HepG2 (cell line): ENCODE data around the gene MYL11. TPM values are rescaled to one million over a fixed set of nuclear protein-coding genes. Genes with fewer than 3 reads are reported as not detected.

ENCODE experiments used
- ATAC-seq: fragments of 200-7000 bp; cut with Tn5 transposase; 3 replicates; pipeline ENCODE4 v1.9.1; 2020; ENCODE audit warnings: mild to moderate bottlenecking, moderate library complexity
- BruUV-seq: library from RNA; stranded (reverse); fragments of 400-500 nt; replicated peaks from 2 replicates; lab custom pipeline; 2021; lab: Mats Ljungman, UMichigan
- CTCF ChIA-PET: fragments of 300-600 bp; formaldehyde crosslinking; extraction: SDS; loops from one replicate; lab custom pipeline; 2021; ENCODE audit warnings: low total read pairs, inconsistent platforms, low intra/inter-chr PET ratio; lab: Yijun Ruan, JAX
- POLR2A ChIA-PET: fragments of 350-600 bp; sonication (Branson Sonifier 250); formaldehyde crosslinking; loops from one replicate; lab custom pipeline; 2020; ENCODE audit warnings: antibody characterized with exemption, inconsistent platforms; lab: Yijun Ruan, JAX
- DNase-seq: peaks from one replicate; pipeline ENCODE4 v3.0.0-alpha.2; 2015; ENCODE audit warnings: low spot score
- FAIRE-seq: peaks from 3 replicates; lab custom pipeline; 2011; peaks lifted over from hg19 to GRCh38; lab: Jason Lieb, UNC
- H2AFZ ChIP-seq: one replicate; pipeline ENCODE4 v1.6.1; 2011; ENCODE audit warnings: low read length, inconsistent platforms
- H3K27ac ChIP-seq: fragments of 300-600 bp; 3 replicates; pipeline ENCODE4 v1.8.0; 2011; ENCODE audit warnings: mixed run types, mild to moderate bottlenecking, mixed read lengths, low read length, inconsistent platforms; ENCODE audit not compliant: insufficient read depth; ENCODE audit errors: extremely low read length
- H3K27me3 ChIP-seq, 2 experiments: fragments of 200-600 bp in 1 of 2; 2 replicates in 1 of 2; 3 replicates in 1 of 2; pipeline versions ENCODE4 v1.6.0 to v1.8.0; 2011; ENCODE audit warnings: low read length in 2 of 2, mild to moderate bottlenecking in 2 of 2, moderate library complexity in 2 of 2, inconsistent platforms in 1 of 2; ENCODE audit not compliant: insufficient read depth in 2 of 2, control insufficient read depth in 1 of 2
- H3K36me3 ChIP-seq, 2 experiments: fragments of 200-600 bp in 1 of 2; replicated peaks in 1 of 2; 2 replicates in 1 of 2; 3 replicates in 1 of 2; pipeline versions ENCODE4 v1.5.1 to v1.8.0; 2011; ENCODE audit warnings: low read length in 2 of 2, inconsistent platforms in 1 of 2; ENCODE audit not compliant: insufficient read depth in 2 of 2, control insufficient read depth in 1 of 2
- H3K4me1 ChIP-seq: 2 replicates; pipeline ENCODE4 v1.5.1; 2012; ENCODE audit warnings: low read length, inconsistent platforms; ENCODE audit not compliant: insufficient read depth
- H3K4me2 ChIP-seq: 2 replicates; pipeline ENCODE4 v1.6.0; 2011; ENCODE audit warnings: low read depth, low read length, inconsistent platforms
- H3K4me3 ChIP-seq, 3 experiments: fragments of 200-600 bp in 1 of 3; sonication (generic), shearing (Covaris generic) in 1 of 3; replicated peaks in 1 of 3; 2 replicates each; pipeline ENCODE4 v1.5.1; 2011 to 2016; ENCODE audit warnings: low read length in 3 of 3, inconsistent platforms in 2 of 3, low read depth in 2 of 3, mild to moderate bottlenecking in 2 of 3, control low read depth in 1 of 3, mixed read lengths in 1 of 3; ENCODE audit not compliant: insufficient read depth in 1 of 3
- H3K79me2 ChIP-seq: one replicate; pipeline ENCODE4 v1.6.1; 2011; ENCODE audit warnings: low read length, inconsistent platforms; ENCODE audit not compliant: insufficient read depth
- H3K9ac ChIP-seq: 2 replicates; pipeline ENCODE4 v1.6.0; 2011; ENCODE audit warnings: mild to moderate bottlenecking, low read depth, low read length, inconsistent platforms; ENCODE audit not compliant: insufficient read depth
- H3K9me3 ChIP-seq: 2 replicates; pipeline ENCODE4 v1.5.1; 2012; ENCODE audit warnings: mild to moderate bottlenecking, low read length
- H4K20me1 ChIP-seq: 2 replicates; pipeline ENCODE4 v1.6.0; 2011; ENCODE audit warnings: inconsistent platforms, mild to moderate bottlenecking, low read length, moderate library complexity; ENCODE audit not compliant: insufficient read depth
- BRD4 ChIP-seq: sonication (generic); formaldehyde crosslinking; IDR thresholded peaks from 2 replicates; pipeline ENCODE4 v1.4.0; 2020; ENCODE audit warnings: missing genetic modification reagents
- FUBP1 ChIP-seq: sonication (generic); formaldehyde crosslinking; IDR thresholded peaks from 2 replicates; pipeline ENCODE4 v1.5.1; 2020; ENCODE audit warnings: missing genetic modification reagents, mild to moderate bottlenecking, borderline replicate concordance
- ISL2 ChIP-seq: sonication (generic); formaldehyde crosslinking; IDR thresholded peaks from 2 replicates; pipeline ENCODE4 v1.5.0; 2020; ENCODE audit warnings: missing genetic modification reagents
- NFAT5 ChIP-seq: sonication (generic); formaldehyde crosslinking; IDR thresholded peaks from 2 replicates; pipeline ENCODE4 v1.4.0; 2020; ENCODE audit warnings: missing genetic modification reagents
- NFE2L1 ChIP-seq: sonication (generic); formaldehyde crosslinking; IDR thresholded peaks from 2 replicates; pipeline ENCODE4 v1.4.0; 2020; ENCODE audit warnings: missing genetic modification reagents, mild to moderate bottlenecking, borderline replicate concordance
- SOX5 ChIP-seq: IDR thresholded peaks from 2 replicates; pipeline ENCODE4 v1.6.1; 2016; ENCODE audit warnings: borderline replicate concordance
- TBX3 ChIP-seq: fragments of 450-650 bp; IDR thresholded peaks from 2 replicates; pipeline ENCODE4 v1.6.1; 2017; ENCODE audit warnings: antibody characterized with exemption, mild to moderate bottlenecking, inconsistent platforms, borderline replicate concordance
- ZNF121 ChIP-seq: sonication (generic); formaldehyde crosslinking; IDR thresholded peaks from 2 replicates; pipeline ENCODE4 v1.5.0; 2020; ENCODE audit warnings: mild to moderate bottlenecking, missing genetic modification reagents
- ZNF224 ChIP-seq: sonication (generic); formaldehyde crosslinking; IDR thresholded peaks from 2 replicates; pipeline ENCODE4 v1.5.0; 2020; ENCODE audit warnings: mild to moderate bottlenecking, missing genetic modification reagents
- ZNF251 ChIP-seq: sonication (generic); formaldehyde crosslinking; IDR thresholded peaks from 2 replicates; pipeline ENCODE4 v1.9.0; 2021; ENCODE audit warnings: mild to moderate bottlenecking, missing genetic modification reagents
- WGBS: methylation state at CpG from one replicate; pipeline ENCODE4 v1.1.6; 2017; ENCODE audit warnings: low lambda C conversion rate; 5-methylcytosine and 5-hydroxymethylcytosine counted together
- in situ Hi-C: cut with HindIII; loops from 2 replicates; pipeline ENCODE4 v1.10.0; 2017; ENCODE audit warnings: low pct_unique_long_range_greater_than_20kb; ENCODE audit not compliant: extremely low pct_ligation_motif_present
- intact Hi-C: fragments of 100-400 bp; cut with micrococcal nuclease; formaldehyde crosslinking; loops from one replicate; pipeline ENCODE4 v1.10.0; 2022; ENCODE audit not compliant: unreplicated experiment
- polyA plus RNA-seq, 8 experiments: library from polyadenylated mRNA; depleted of rRNA in 3 of 8; stranded (reverse) in 7 of 8; unstranded in 1 of 8; fragments of >200 nt; fragmentation: Illumina TruSeq in 4 of 8; extraction: Trizol in 4 of 8; gene quantifications; 2 replicates each; pipeline versions ENCODE4 v1.2.1 to v1.2.3, GENCODE V29; 2011 to 2016; ENCODE audit warnings: low read depth in 4 of 8, missing spikeins in 1 of 8, mixed read lengths in 1 of 8; ENCODE audit not compliant: insufficient read depth in 1 of 8
- total RNA-seq, 5 experiments: library from RNA; depleted of rRNA; stranded (reverse); fragments of >200 nt; fragmentation: Illumina TruSeq; extraction: Trizol; gene quantifications; 2 replicates each; pipeline ENCODE4 v1.2.3, GENCODE V29; 2016; ENCODE audit warnings: low read depth in 1 of 5
- TF ChIP-seq, protein P1 (sequence below): sonication (generic); IDR thresholded peaks from 2 replicates; pipeline ENCODE4 v1.6.1; 2016; ENCODE audit warnings: low read depth, borderline replicate concordance

MYL11 gene
- total and polyA plus RNA-seq, 2 of the 13 experiments (the other 11 are each of a cell fraction or from before 2014, with no cell fraction given), result not detected

DNA sequence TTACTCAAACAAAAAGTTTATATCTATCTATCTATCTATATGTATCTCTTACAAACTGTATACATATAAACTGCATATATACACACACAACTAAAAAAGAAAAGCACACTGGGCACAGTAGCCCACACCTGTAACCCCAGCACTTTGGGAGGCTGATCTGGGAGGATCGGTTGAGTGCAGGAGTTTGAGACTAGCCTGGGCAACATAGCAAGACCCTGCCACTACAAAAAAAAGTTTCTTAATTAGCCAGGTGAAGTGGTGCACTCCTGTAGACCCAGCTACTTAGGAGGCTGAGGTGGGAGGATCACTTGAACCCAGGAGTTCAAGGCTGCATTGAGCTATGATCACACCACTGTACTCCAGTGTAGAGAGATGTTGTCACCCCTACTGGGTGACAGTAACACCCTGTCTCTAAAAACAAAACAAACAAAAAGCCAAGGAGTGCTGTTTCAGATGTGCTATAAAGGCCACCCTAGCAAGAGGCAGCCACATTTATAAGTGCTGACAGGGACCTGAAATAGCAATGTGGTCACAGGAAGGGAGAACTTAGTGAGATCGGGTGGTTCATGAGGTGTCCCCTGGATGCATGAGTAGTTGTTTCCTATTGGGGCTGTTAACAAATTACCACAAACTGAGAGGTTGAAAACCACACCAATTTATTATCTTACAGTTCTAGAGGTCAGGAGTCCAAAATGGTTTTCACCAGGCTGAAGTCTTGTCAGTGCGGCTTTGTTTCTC lies 24.3 kb upstream of the MYL11 start (continued):
- TF ChIP-seq ZNF121 (CRISPR knock-in tag), result peak; percentile 84
- no peak for TF ChIP-seq BRD4
- TF ChIP-seq TBX3, result no peak
- no peak for TF ChIP-seq SOX5 (CRISPR knock-in tag)
- TF ChIP-seq ZNF251 (CRISPR knock-in tag), result no peak
- no peak for TF ChIP-seq ISL2
- TF ChIP-seq, all 625 proteins: peak for 8

DNA sequence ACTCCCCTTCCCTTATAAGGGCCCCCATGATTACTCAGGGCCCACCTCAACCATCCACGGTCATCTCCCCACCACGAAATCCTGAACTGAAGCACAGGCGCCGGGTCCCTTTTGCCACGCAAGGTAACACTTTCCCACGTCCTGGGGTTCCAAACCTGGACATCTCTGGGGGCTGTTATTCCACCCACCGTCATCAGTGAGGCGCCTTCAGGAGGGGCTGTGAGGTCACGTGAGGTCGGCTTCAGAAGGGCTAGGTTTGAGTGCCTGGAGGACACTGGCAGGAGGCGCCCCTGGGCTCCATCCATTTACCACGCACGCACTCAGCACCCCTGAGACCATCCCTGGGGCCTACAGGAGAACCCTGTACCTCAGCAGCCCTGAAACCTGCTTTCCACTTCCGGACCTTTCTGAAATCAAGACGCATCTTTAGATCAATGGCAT lies 23.6 kb upstream of the MYL11 start:
- H3K4me1 ChIP-seq, result peaks cover 39% of the 10 kb centered on the region
- no peaks in the 10 kb centered on the region; a peak in 2 of 5 replicates for H3K27me3 ChIP-seq
- H3K4me2 ChIP-seq, result no peak overlapping the region
- H3K79me2 ChIP-seq, result peaks cover 16% of the 10 kb centered on the region
- no peak overlapping the region for H3K4me3 ChIP-seq
- H3K27ac ChIP-seq, result no peak overlapping the region
- no peak overlapping the region for H3K9ac ChIP-seq
- in situ Hi-C loops (loop anchor here (10.0 kb wide), 1 partner anchor 264 kb away; the partner anchor contains the start of gene ZNF689), intact Hi-C loops (no loop called here)
- ATAC-seq (no peak), FAIRE-seq (no peak), DNase-seq (no peak)
- H3K9me3 ChIP-seq, result no peaks in the 10 kb centered on the region
- BruUV-seq, result no TSS peak
- ChIA-PET CTCF (no interaction called here), POLR2A (interaction anchor here (1.4 to 1.5 kb wide), 2 partner anchors 16 to 58 kb away, joined by 4 to 5 read pairs; no protein-coding TSS in a partner anchor)
- H2AFZ ChIP-seq, result no peak overlapping the region
- H4K20me1 ChIP-seq, result no peaks in the 10 kb centered on the region
- H3K36me3 ChIP-seq, result peaks cover 4 to 34% of the 10 kb centered on the region in 2 experiments
- 97% methylated on average over 15 of the region's 15 CpGs for WGBS
- TF ChIP-seq, protein P1, sequence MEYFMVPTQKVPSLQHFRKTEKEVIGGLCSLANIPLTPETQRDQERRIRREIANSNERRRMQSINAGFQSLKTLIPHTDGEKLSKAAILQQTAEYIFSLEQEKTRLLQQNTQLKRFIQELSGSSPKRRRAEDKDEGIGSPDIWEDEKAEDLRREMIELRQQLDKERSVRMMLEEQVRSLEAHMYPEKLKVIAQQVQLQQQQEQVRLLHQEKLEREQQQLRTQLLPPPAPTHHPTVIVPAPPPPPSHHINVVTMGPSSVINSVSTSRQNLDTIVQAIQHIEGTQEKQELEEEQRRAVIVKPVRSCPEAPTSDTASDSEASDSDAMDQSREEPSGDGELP, result no peak
- no peak for TF ChIP-seq ZNF224
- TF ChIP-seq NFAT5 (CRISPR knock-in tag), result no peak
- TF ChIP-seq NFE2L1 (CRISPR knock-in tag), result no peak
- no peak for TF ChIP-seq FUBP1 (CRISPR knock-in tag)
